ENCODE data around the gene ADGRG6. TPM values are rescaled to one million over a fixed set of nuclear protein-coding genes. Genes with fewer than 3 reads are reported as not detected.

ADGRG6 gene
- total RNA-seq, 1 experiment from 2014 or later, result 3.0 TPM

GRCh38 chr6:142481466-142481865 is 179.7 kb downstream of the ADGRG6 start:
- no peaks in the 10 kb centered on the region for H3K36me3 ChIP-seq
- H3K4me3 ChIP-seq, result no peak overlapping the region
- DNase-seq, result no peak
- no peaks in the 10 kb centered on the region for H3K27me3 ChIP-seq
- no peak overlapping the region for H3K27ac ChIP-seq
- peaks cover 4% of the 10 kb centered on the region; the same call in 1 of the 2 replicates for H3K4me1 ChIP-seq
- H3K9me3 ChIP-seq (replicated peaks), result no peaks in the 10 kb centered on the region; the same call in 1 of the 2 replicates

- Histone ChIP-seq H3K27ac (no peak overlapping the region), H3K4me1 (peaks cover 4% of the 10 kb centered on the region; the same call in 1 of the 2 replicates), H3K9me3 (replicated peaks) (no peaks in the 10 kb centered on the region; the same call in 1 of the 2 replicates), H3K4me3 (no peak overlapping the region), H3K36me3 (no peaks in the 10 kb centered on the region), H3K27me3 (no peaks in the 10 kb centered on the region)
- no peak for DNase-seq
These were observed 180.4 kb downstream of the ADGRG6 start for GRCh38 chr6:142482249-142482648.

DNA sequence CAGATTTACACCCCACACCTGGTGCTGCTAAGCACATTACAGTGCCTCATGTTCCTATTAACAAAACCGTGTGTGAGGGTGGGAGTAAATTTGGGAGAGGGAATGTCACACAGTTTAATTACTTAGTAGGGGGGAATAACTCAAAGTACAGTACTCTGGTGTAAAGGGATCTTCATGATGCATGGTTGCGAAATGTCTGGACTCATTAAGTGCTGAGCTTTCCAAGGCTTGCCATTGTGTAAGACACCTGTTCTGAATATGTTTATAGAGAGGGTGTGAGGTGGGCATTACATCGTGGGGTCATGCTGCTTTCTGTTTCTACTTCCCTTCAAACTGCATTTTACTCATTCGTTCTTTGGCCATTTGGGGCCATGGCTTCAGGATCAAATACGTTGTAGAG is 181.2 kb downstream of the ADGRG6 start:
- Histone ChIP-seq H3K9me3 (replicated peaks) (no peaks in the 10 kb centered on the region; the same call in 1 of the 2 replicates), H3K4me3 (no peak overlapping the region), H3K27ac (no peak overlapping the region), H3K4me1 (0 out of 2 replicates have a peak, but pooled peaks cover 2% of the 10 kb centered on the region), H3K36me3 (no peaks in the 10 kb centered on the region), H3K27me3 (no peaks in the 10 kb centered on the region)
- DNase-seq, result no peak

DNA sequence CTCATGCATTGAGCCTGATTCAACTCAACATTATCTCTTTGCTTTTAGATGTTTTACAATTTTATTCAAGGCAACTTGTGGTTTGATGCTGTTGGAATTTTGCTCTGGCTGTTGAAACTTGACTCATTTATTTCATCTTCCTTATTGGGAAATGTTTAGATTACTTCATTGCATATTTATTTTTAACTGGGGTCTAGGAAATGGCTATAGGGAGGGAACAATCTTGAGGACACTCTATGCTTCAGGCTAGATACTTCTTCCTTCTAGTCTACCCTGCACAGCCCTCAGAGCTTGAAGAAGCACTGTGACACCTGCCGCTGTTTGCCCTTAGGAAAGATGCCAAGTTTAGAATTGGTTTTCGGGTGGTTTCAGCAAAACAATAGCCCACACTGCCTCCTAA is 183.4 kb downstream of the ADGRG6 start:
- DNase-seq, result no peak

DNA sequence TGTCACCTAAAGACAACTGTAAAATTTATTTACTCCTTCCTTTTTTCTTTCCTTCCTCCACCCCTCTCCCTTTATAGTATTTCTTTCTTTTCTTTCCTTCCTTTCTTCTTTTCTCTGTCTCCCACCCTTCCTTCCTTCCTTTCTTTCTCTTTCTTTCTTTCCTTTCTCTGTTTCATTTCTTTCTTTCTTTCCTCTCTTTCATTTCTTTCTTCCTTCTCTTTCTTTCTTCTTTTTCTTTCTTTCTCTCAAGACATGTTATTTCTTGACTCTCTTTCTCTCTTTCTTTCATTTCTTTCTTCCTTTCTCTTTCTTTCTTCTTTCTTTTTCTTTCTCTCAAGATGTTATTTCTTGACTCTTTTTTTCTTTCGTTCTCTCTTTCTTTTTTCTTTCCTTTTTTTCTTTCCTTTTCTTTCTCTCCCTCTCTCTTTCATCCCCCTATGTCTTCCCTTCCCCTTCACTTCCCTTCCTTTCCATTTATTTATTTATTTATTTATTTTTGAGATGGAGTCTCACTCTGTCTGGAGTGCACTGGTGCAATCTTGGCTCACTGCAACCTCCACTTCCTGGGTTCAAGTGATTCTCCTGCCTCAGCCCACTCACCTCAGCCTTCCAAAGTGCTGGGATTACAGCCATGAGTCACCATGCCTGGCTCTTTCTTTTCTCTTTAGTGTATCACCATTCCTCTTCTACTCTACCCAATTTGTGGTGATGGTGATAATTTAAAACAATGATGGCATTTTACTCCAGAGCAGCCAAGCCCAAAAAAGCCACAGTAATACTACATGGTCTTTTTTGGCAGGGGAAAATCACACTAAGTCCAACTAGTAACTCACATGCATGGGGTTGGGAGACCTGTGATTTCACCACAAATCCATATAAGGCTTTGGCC is 188.2 kb downstream of the ADGRG6 start:
- DNase-seq, result no peak
- Histone ChIP-seq H3K9me3 (replicated peaks) (no peaks in the 10 kb centered on the region), H3K27ac (no peak overlapping the region), H3K4me3 (no peak overlapping the region), H3K36me3 (no peaks in the 10 kb centered on the region), H3K4me1 (no peaks in the 10 kb centered on the region), H3K27me3 (no peaks in the 10 kb centered on the region)

More for the DNA sequence above, 183.4 kb downstream of the ADGRG6 start:
- Histone ChIP-seq H3K9me3 (replicated peaks) (no peaks in the 10 kb centered on the region), H3K27ac (no peak overlapping the region), H3K36me3 (no peaks in the 10 kb centered on the region), H3K27me3 (no peaks in the 10 kb centered on the region), H3K4me1 (no peaks in the 10 kb centered on the region), H3K4me3 (no peak overlapping the region)

Other genes starting within 250 kb of the ADGRG6 start
- gene GJE1, start 169.1 kb upstream of the ADGRG6 start, total RNA-seq (2014; rRNA removed; shearing (Covaris generic)), result not detected in 2 replicates
- gene NMBR, start 154.9 kb upstream of the ADGRG6 start, total RNA-seq (2014; rRNA removed; shearing (Covaris generic)), result 0.16 TPM in 1 of 2 replicates, not detected in the other
- gene VTA1, start 154.7 kb upstream of the ADGRG6 start, total RNA-seq (2014; rRNA removed; shearing (Covaris generic)), result 78.6 and 87.2 TPM in 2 replicates

All from SJCRH30 (cell line).